ENCODE results near the gene SPRTN. TPM values are rescaled to one million over a fixed set of nuclear protein-coding genes. Genes with fewer than 3 reads are reported as not detected.

Gene SPRTN
- polyA plus RNA-seq, 1 donor from 2014 or later = 11.8 TPM

- Histone ChIP-seq H3K4me3 (ENCODE audit: low read length) (no peak overlapping the region), H3K9me2 (ENCODE audit: insufficient read depth, low read length) (no peaks in the 10 kb centered on the region), H3K4me2 (ENCODE audit: low read length) (no peak overlapping the region), H3K36me3 (ENCODE audit: insufficient read depth, low read length) (no peaks in the 10 kb centered on the region), H3K79me2 (replicated peaks; ENCODE audit: insufficient read depth, low read length) (peaks cover 4% of the 10 kb centered on the region), H3K9ac (ENCODE audit: low read length) (no peak overlapping the region), H3K27me3 (ENCODE audit: insufficient read depth, low read depth, low read length) (no peaks in the 10 kb centered on the region), H3F3A (ENCODE audit: insufficient read depth, low read length, poor library complexity, severe bottlenecking) (no peaks in the 10 kb centered on the region), H3K9me3 (ENCODE audit: low read length) (no peaks in the 10 kb centered on the region), H2AFZ (ENCODE audit: low read depth, low read length) (no peak overlapping the region), H4K20me1 (ENCODE audit: insufficient read depth) (no peaks in the 10 kb centered on the region), H3K27ac (ENCODE audit: low read length) (no peak overlapping the region)
- TF ChIP-seq, protein P1, sequence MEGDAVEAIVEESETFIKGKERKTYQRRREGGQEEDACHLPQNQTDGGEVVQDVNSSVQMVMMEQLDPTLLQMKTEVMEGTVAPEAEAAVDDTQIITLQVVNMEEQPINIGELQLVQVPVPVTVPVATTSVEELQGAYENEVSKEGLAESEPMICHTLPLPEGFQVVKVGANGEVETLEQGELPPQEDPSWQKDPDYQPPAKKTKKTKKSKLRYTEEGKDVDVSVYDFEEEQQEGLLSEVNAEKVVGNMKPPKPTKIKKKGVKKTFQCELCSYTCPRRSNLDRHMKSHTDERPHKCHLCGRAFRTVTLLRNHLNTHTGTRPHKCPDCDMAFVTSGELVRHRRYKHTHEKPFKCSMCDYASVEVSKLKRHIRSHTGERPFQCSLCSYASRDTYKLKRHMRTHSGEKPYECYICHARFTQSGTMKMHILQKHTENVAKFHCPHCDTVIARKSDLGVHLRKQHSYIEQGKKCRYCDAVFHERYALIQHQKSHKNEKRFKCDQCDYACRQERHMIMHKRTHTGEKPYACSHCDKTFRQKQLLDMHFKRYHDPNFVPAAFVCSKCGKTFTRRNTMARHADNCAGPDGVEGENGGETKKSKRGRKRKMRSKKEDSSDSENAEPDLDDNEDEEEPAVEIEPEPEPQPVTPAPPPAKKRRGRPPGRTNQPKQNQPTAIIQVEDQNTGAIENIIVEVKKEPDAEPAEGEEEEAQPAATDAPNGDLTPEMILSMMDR (IDR thresholded peaks at IDR 0.05; ENCODE audit: poor library complexity, severe bottlenecking) = no peak
- TF ChIP-seq SMC3 (conservative IDR thresholded peaks at IDR 0.05; ENCODE audit: poor library complexity) (no peak), POLR2AphosphoS5 (IDR thresholded peaks at IDR 0.05) (no peak), MXI1 (conservative IDR thresholded peaks at IDR 0.05; ENCODE audit: poor library complexity, severe bottlenecking) (no peak), EZH2 (IDR thresholded peaks at IDR 0.05; ENCODE audit: borderline replicate concordance, insufficient read depth, low read length, poor library complexity, severe bottlenecking) (no peak), TAF1 (IDR thresholded peaks at IDR 0.05; ENCODE audit: low read depth) (no peak), EP300 (conservative IDR thresholded peaks at IDR 0.05; ENCODE audit: poor library complexity, severe bottlenecking) (no peak), RAD21 (conservative IDR thresholded peaks at IDR 0.05) (no peak)
- TF ChIP-seq, protein P2, sequence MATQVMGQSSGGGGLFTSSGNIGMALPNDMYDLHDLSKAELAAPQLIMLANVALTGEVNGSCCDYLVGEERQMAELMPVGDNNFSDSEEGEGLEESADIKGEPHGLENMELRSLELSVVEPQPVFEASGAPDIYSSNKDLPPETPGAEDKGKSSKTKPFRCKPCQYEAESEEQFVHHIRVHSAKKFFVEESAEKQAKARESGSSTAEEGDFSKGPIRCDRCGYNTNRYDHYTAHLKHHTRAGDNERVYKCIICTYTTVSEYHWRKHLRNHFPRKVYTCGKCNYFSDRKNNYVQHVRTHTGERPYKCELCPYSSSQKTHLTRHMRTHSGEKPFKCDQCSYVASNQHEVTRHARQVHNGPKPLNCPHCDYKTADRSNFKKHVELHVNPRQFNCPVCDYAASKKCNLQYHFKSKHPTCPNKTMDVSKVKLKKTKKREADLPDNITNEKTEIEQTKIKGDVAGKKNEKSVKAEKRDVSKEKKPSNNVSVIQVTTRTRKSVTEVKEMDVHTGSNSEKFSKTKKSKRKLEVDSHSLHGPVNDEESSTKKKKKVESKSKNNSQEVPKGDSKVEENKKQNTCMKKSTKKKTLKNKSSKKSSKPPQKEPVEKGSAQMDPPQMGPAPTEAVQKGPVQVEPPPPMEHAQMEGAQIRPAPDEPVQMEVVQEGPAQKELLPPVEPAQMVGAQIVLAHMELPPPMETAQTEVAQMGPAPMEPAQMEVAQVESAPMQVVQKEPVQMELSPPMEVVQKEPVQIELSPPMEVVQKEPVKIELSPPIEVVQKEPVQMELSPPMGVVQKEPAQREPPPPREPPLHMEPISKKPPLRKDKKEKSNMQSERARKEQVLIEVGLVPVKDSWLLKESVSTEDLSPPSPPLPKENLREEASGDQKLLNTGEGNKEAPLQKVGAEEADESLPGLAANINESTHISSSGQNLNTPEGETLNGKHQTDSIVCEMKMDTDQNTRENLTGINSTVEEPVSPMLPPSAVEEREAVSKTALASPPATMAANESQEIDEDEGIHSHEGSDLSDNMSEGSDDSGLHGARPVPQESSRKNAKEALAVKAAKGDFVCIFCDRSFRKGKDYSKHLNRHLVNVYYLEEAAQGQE (IDR thresholded peaks at IDR 0.05; ENCODE audit: borderline replicate concordance) = no peak
Measured at GRCh38 chr1:231396643-231397042, 58.5 kb downstream of the SPRTN start.

GRCh38 chr1:231397886-231398671, 60.0 kb downstream of the SPRTN start:
- Histone ChIP-seq H4K20me1 (ENCODE audit: insufficient read depth) (no peaks in the 10 kb centered on the region), H3K27ac (ENCODE audit: low read length) (no peak overlapping the region), H2AFZ (ENCODE audit: low read depth, low read length) (no peak overlapping the region), H3K4me3 (ENCODE audit: low read length) (no peak overlapping the region), H3K27me3 (ENCODE audit: insufficient read depth, low read depth, low read length) (no peaks in the 10 kb centered on the region), H3K4me2 (ENCODE audit: low read length) (no peak overlapping the region), H3K9ac (ENCODE audit: low read length) (no peak overlapping the region), H3K9me2 (ENCODE audit: insufficient read depth, low read length) (no peaks in the 10 kb centered on the region), H3K79me2 (replicated peaks; ENCODE audit: insufficient read depth, low read length) (peaks cover 6% of the 10 kb centered on the region), H3K36me3 (ENCODE audit: insufficient read depth, low read length) (no peaks in the 10 kb centered on the region), H3F3A (ENCODE audit: insufficient read depth, low read length, poor library complexity, severe bottlenecking) (no peaks in the 10 kb centered on the region), H3K9me3 (ENCODE audit: low read length) (no peaks in the 10 kb centered on the region)
- TF ChIP-seq EP300 (conservative IDR thresholded peaks at IDR 0.05; ENCODE audit: poor library complexity, severe bottlenecking) (no peak), TAF1 (IDR thresholded peaks at IDR 0.05; ENCODE audit: low read depth) (no peak), MXI1 (conservative IDR thresholded peaks at IDR 0.05; ENCODE audit: poor library complexity, severe bottlenecking) (no peak)

All from neural cell (in vitro differentiated cells).